NT2/D1 (cell line): ENCODE measurements around the gene ARHGAP24.
"Not testable (repeated sequence)": the region's sequence is repeated elsewhere in the genome, so short reads cannot be mapped to it uniquely, and the experiment has no call there.

Experiments
- SUZ12 ChIP-seq: IDR thresholded peaks from 2 replicates; pipeline ENCODE4 v1.6.1; 2011; ENCODE audit not compliant: insufficient read length, insufficient read depth; ENCODE audit errors: extremely low read depth
- YY1 ChIP-seq: IDR thresholded peaks from 2 replicates; pipeline ENCODE4 v1.6.1; 2011; ENCODE audit not compliant: insufficient read length, insufficient read depth
- ZNF274 ChIP-seq: IDR thresholded peaks from 2 replicates; pipeline ENCODE4 v1.6.1; 2011; ENCODE audit warnings: mild to moderate bottlenecking, low read depth, low read length

- not testable (repeated sequence) for TF ChIP-seq SUZ12, YY1, ZNF274
These were observed 546.7 kb downstream of the ARHGAP24 start for GRCh38 chr4:86021671-86022070.
